ENCODE data around the gene COMMD6.

Gene COMMD6

GRCh38 chr13:75507027-75508001 lies 30.3 kb downstream of the COMMD6 start:
- Mint-ChIP-seq H3K27ac (no peak overlapping the region), H3K4me3 (no peak overlapping the region), H3K27me3 (no peaks in the 10 kb centered on the region), H3K4me1 (peaks cover 5% of the 10 kb centered on the region), H3K9me3 (no peaks in the 10 kb centered on the region)
- DNase-seq: no peak
- ATAC-seq: no peak

- ATAC-seq: no peak
- Mint-ChIP-seq H3K4me1 (no peaks in the 10 kb centered on the region), H3K27ac (no peak overlapping the region), H3K9me3 (no peaks in the 10 kb centered on the region), H3K27me3 (no peaks in the 10 kb centered on the region), H3K4me3 (no peak overlapping the region)
- DNase-seq: no peak
These were observed 31.6 kb downstream of the COMMD6 start for GRCh38 chr13:75506018-75506417.

- Mint-ChIP-seq H3K9me3 (no peaks in the 10 kb centered on the region), H3K27me3 (no peaks in the 10 kb centered on the region), H3K4me1 (no peaks in the 10 kb centered on the region), H3K27ac (no peak overlapping the region), H3K4me3 (no peak overlapping the region)
- ATAC-seq: no peak
- no peak for DNase-seq
These were observed 32.3 kb downstream of the COMMD6 start for GRCh38 chr13:75505327-75505726.

DNA sequence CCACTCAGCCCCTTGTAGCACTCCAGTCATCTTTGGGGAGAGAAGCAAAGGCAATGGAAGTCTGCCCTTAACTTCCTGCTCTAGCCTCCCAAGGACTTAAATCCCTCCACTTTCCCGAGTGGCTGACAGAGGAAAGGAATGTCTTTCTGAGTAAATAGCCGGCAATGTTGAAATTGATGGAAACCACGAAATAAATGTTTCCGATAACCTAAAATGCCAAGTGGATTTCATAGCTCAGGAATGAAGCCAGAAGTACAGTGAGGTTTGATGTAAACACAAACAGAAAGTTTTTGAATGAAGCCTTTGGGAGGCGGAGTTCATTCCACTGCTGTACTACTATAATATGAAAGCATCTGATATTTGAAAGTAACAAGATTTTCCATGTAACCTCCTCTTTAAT lies 41.7 kb downstream of the COMMD6 start:
- no peak for DNase-seq

GRCh38 chr13:75494491-75494890 lies 43.1 kb downstream of the COMMD6 start:
- no peak overlapping the region for H3K4me3 Mint-ChIP-seq
- peaks cover 25% of the 10 kb centered on the region for H3K27me3 Mint-ChIP-seq
- H3K4me1 Mint-ChIP-seq: peaks cover 4% of the 10 kb centered on the region
- DNase-seq (no peak), ATAC-seq (no peak)
- no peaks in the 10 kb centered on the region for H3K9me3 Mint-ChIP-seq
- H3K27ac Mint-ChIP-seq: no peak overlapping the region

More for the DNA sequence above, 41.7 kb downstream of the COMMD6 start:
- H3K27ac Mint-ChIP-seq: no peak overlapping the region
- H3K9me3 Mint-ChIP-seq: no peaks in the 10 kb centered on the region
- H3K4me1 Mint-ChIP-seq: no peaks in the 10 kb centered on the region
- peaks cover 19% of the 10 kb centered on the region for H3K27me3 Mint-ChIP-seq
- H3K4me3 Mint-ChIP-seq: no peak overlapping the region
- ATAC-seq: no peak

GRCh38 chr13:75493156-75493555 lies 44.5 kb downstream of the COMMD6 start:
- Mint-ChIP-seq H3K27ac (no peak overlapping the region), H3K4me1 (peaks cover 7% of the 10 kb centered on the region), H3K27me3 (peaks cover 28% of the 10 kb centered on the region), H3K9me3 (no peaks in the 10 kb centered on the region), H3K4me3 (no peak overlapping the region)
- ATAC-seq: no peak
- DNase-seq: no peak

DNA sequence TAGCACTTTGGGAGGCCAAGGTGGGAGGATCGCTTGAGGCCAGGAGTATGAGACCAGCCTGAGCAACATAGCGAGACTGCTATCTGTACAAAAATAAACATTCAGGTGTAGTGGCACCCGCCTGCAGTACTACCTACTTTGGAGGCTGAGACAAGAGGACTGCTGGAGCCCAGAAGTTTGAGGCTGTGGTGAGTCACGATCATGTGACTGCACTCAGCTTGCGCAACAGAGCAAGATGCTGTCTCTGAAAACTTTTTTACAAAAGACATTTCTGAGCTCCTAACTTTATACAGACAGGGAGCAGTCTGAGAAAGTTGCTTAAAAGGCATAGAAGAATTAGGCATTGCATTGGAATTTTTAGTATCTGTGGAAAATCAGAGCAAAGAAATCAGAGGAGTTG lies 45.3 kb downstream of the COMMD6 start:
- ATAC-seq: no peak
- H3K27ac Mint-ChIP-seq: no peak overlapping the region
- no peak for DNase-seq

DNA sequence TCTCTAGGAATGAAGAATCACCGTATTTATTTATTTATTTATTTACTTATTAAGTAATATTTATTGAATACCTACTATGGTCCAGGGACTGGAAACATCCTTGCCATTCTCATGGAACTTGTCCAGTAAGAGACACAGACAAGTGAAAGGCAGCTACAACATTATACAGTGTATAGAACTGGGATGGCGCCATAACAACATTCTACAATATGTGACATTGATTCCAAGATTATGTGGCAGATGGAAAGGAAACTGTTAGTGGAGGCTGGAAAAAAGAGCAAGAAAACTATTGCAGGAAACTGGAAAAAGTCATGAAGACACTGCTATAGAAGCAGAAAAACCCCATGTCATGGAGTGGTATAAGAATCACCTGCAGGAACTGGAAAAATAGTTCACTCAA lies 46.3 kb downstream of the COMMD6 start:
- Mint-ChIP-seq H3K4me3 (no peak overlapping the region), H3K27me3 (peaks cover 36% of the 10 kb centered on the region), H3K27ac (no peak overlapping the region), H3K4me1 (peaks cover 13% of the 10 kb centered on the region), H3K9me3 (no peaks in the 10 kb centered on the region)
- DNase-seq (no peak), ATAC-seq (no peak)

More for the DNA sequence above, 45.3 kb downstream of the COMMD6 start:
- peaks cover 32% of the 10 kb centered on the region for H3K27me3 Mint-ChIP-seq
- peaks cover 7% of the 10 kb centered on the region for H3K4me1 Mint-ChIP-seq
- H3K9me3 Mint-ChIP-seq: no peaks in the 10 kb centered on the region
- no peak overlapping the region for H3K4me3 Mint-ChIP-seq

DNA sequence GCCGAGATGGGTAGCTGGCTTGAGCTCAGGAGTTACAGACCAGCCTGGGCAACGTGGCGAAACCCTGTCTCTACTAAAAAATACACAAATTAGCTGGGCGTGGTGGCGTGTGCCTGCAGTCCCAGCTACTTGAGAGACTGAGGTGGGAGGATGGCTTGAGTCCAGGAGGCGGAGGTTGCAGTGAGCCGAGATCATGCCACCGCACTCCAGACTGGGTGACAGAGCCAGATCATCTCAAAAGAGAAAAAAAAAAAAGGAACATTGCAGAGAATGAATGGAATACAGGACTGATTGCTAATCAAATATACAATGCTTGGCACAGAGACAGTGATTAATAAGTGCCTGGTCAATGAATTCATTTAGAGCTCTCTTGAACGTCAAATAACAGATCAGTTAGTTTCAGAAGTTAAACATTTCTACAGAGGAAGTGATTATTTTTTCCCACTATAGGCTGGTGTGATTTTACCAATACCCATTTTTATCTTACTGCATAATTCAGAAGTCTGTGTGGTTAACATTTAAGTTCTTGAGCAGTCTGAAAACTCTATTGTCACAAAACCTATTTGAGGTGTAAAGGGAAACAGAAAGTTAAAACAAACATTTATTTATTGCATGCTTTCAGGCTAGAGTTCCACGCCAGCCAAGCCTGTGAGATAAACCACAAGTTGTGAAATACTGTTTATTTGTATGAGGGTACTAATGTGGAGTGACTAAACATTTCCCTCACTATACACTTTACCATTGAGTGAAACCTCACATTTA lies 48.0 kb downstream of the COMMD6 start:
- peaks cover 45% of the 10 kb centered on the region for H3K27me3 Mint-ChIP-seq
- H3K27ac Mint-ChIP-seq: no peak overlapping the region
- peak in 1 of 2 donors; percentile 18 for DNase-seq

DNA sequence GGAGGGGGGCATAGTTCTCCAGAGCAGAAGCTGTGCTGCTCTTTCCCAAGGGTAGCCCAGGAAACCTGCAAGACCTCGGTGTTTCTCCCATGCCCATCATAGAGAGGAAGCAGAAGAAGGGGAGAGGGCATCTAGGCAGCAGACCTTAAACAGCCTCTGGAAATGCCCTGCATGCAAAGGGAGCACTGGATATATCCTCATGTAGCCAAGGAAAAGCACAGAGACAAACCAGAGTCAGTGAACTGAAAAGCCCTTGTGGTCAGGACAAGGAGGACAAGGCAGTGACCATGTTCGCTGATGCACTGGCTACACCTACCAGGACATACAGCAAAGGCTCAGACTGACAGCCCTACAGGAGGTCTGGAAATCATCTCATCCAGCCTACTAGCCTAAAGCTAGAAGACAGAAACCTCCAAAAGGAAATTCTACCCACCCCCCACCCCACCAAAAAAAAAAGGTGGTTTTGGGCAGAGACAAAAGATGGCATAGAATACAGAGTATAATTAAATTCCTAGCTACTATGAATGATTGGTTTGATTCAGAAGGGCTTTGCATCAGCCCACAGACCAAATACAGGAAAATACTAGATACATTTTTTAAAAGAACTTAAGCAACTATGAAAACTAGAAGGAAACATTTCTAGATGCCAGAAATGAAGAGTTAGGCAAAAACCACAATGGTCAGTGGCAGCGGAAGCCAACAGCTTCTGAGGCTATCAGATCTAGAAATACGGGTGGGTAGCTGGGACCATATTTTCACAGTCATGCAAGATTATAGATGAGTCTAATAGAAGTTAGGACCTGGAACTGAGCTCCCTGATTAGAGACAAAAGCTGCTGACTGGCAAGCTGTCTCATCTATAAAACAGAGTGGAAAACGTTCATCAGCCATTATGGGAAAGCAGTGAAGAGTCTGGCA lies 51.2 kb downstream of the COMMD6 start:
- Mint-ChIP-seq H3K27me3 (peaks cover 46% of the 10 kb centered on the region), H3K4me1 (peaks cover 36% of the 10 kb centered on the region), H3K9me3 (no peaks in the 10 kb centered on the region), H3K4me3 (no peak overlapping the region), H3K27ac (peak overlapping the region in 1 of 2 donors; percentile 1)
- ATAC-seq (no peak), DNase-seq (no peak)

More for the DNA sequence above, 48.0 kb downstream of the COMMD6 start:
- no peaks in the 10 kb centered on the region for H3K9me3 Mint-ChIP-seq
- ATAC-seq: peak; percentile 81
- peaks cover 29% of the 10 kb centered on the region for H3K4me1 Mint-ChIP-seq
- no peak overlapping the region for H3K4me3 Mint-ChIP-seq

GRCh38 chr13:75485286-75486062 lies 52.2 kb downstream of the COMMD6 start:
- H3K4me3 Mint-ChIP-seq: no peak overlapping the region
- H3K4me1 Mint-ChIP-seq: peaks cover 44% of the 10 kb centered on the region
- H3K9me3 Mint-ChIP-seq: no peaks in the 10 kb centered on the region
- H3K27ac Mint-ChIP-seq: no peak overlapping the region
- DNase-seq: no peak
- H3K27me3 Mint-ChIP-seq: peaks cover 47% of the 10 kb centered on the region
- peak; percentile 13 for ATAC-seq

GRCh38 chr13:75482820-75483079 lies 54.9 kb downstream of the COMMD6 start:
- Mint-ChIP-seq H3K4me1 (peaks cover 39% of the 10 kb centered on the region), H3K9me3 (no peaks in the 10 kb centered on the region), H3K27me3 (peaks cover 66% of the 10 kb centered on the region), H3K4me3 (peak overlapping the region; percentile 93), H3K27ac (peak overlapping the region; percentile 12 to 21)
- ATAC-seq (no peak), DNase-seq (no peak)

- peak; percentile 81 for ATAC-seq
- peaks cover 39% of the 10 kb centered on the region for H3K4me1 Mint-ChIP-seq
- peak within 1 kb of the TSS; percentile 93 for H3K4me3 Mint-ChIP-seq
- H3K27me3 Mint-ChIP-seq: peaks cover 63% of the 10 kb centered on the region
- H3K9me3 Mint-ChIP-seq: no peaks in the 10 kb centered on the region
- DNase-seq: peak; percentile 71 to 72
- peak within 1 kb of the TSS; percentile 12 to 21 for H3K27ac Mint-ChIP-seq
These were observed 55.4 kb downstream of the COMMD6 start, which contains the start of gene TBC1D4 for GRCh38 chr13:75482070-75482819. Gene TBC1D4, minus strand, starts transcription at chr13:75482169. Its CDS starts 402 bp downstream, at chr13:75481767.

Measured in stimulated activated naive CD8-positive, alpha-beta T cell treated with anti-CD3 and anti-CD28 coated beads, Interleukin-15, amount 100 ng/mL, for 72 hours (primary cell).